HepG2 (cell line): ENCODE measurements around the gene ZNFX1. TPM values are rescaled to one million over a fixed set of nuclear protein-coding genes. Genes with fewer than 3 reads are reported as not detected.
A peak's percentile ranks its signal among the peaks of the same experiment; 100 is the strongest.

Experiments used
- ATAC-seq: fragments of 200-7000 bp; cut with Tn5 transposase; 3 replicates; pipeline ENCODE4 v1.9.1; 2020; ENCODE audit warnings: mild to moderate bottlenecking, moderate library complexity
- BruUV-seq: library from RNA; stranded (reverse); fragments of 400-500 nt; replicated peaks from 2 replicates; lab custom pipeline; 2021; lab: Mats Ljungman, UMichigan
- CTCF ChIA-PET: fragments of 300-600 bp; formaldehyde crosslinking; extraction: SDS; loops from one replicate; lab custom pipeline; 2021; ENCODE audit warnings: low total read pairs, inconsistent platforms, low intra/inter-chr PET ratio; lab: Yijun Ruan, JAX
- POLR2A ChIA-PET: fragments of 350-600 bp; sonication (Branson Sonifier 250); formaldehyde crosslinking; loops from one replicate; lab custom pipeline; 2020; ENCODE audit warnings: antibody characterized with exemption, inconsistent platforms; lab: Yijun Ruan, JAX
- DNase-seq: peaks from one replicate; pipeline ENCODE4 v3.0.0-alpha.2; 2015; ENCODE audit warnings: low spot score
- FAIRE-seq: peaks from 3 replicates; lab custom pipeline; 2011; peaks lifted over from hg19 to GRCh38; lab: Jason Lieb, UNC
- H2AFZ ChIP-seq: one replicate; pipeline ENCODE4 v1.6.1; 2011; ENCODE audit warnings: low read length, inconsistent platforms
- H3K27ac ChIP-seq: fragments of 300-600 bp; 3 replicates; pipeline ENCODE4 v1.8.0; 2011; ENCODE audit warnings: mixed run types, mild to moderate bottlenecking, mixed read lengths, low read length, inconsistent platforms; ENCODE audit not compliant: insufficient read depth; ENCODE audit errors: extremely low read length
- H3K27me3 ChIP-seq, 2 experiments: fragments of 200-600 bp in 1 of 2; 2 replicates in 1 of 2; 3 replicates in 1 of 2; pipeline versions ENCODE4 v1.6.0 to v1.8.0; 2011; ENCODE audit warnings: low read length in 2 of 2, mild to moderate bottlenecking in 2 of 2, moderate library complexity in 2 of 2, inconsistent platforms in 1 of 2; ENCODE audit not compliant: insufficient read depth in 2 of 2, control insufficient read depth in 1 of 2
- H3K36me3 ChIP-seq, 2 experiments: fragments of 200-600 bp in 1 of 2; replicated peaks in 1 of 2; 2 replicates in 1 of 2; 3 replicates in 1 of 2; pipeline versions ENCODE4 v1.5.1 to v1.8.0; 2011; ENCODE audit warnings: low read length in 2 of 2, inconsistent platforms in 1 of 2; ENCODE audit not compliant: insufficient read depth in 2 of 2, control insufficient read depth in 1 of 2
- H3K4me1 ChIP-seq: 2 replicates; pipeline ENCODE4 v1.5.1; 2012; ENCODE audit warnings: low read length, inconsistent platforms; ENCODE audit not compliant: insufficient read depth
- H3K4me2 ChIP-seq: 2 replicates; pipeline ENCODE4 v1.6.0; 2011; ENCODE audit warnings: low read depth, low read length, inconsistent platforms
- H3K4me3 ChIP-seq, 3 experiments: fragments of 200-600 bp in 1 of 3; sonication (generic), shearing (Covaris generic) in 1 of 3; replicated peaks in 1 of 3; 2 replicates each; pipeline ENCODE4 v1.5.1; 2011 to 2016; ENCODE audit warnings: low read length in 3 of 3, inconsistent platforms in 2 of 3, low read depth in 2 of 3, mild to moderate bottlenecking in 2 of 3, control low read depth in 1 of 3, mixed read lengths in 1 of 3; ENCODE audit not compliant: insufficient read depth in 1 of 3
- H3K79me2 ChIP-seq: one replicate; pipeline ENCODE4 v1.6.1; 2011; ENCODE audit warnings: low read length, inconsistent platforms; ENCODE audit not compliant: insufficient read depth
- H3K9ac ChIP-seq: 2 replicates; pipeline ENCODE4 v1.6.0; 2011; ENCODE audit warnings: mild to moderate bottlenecking, low read depth, low read length, inconsistent platforms; ENCODE audit not compliant: insufficient read depth
- H3K9me3 ChIP-seq: 2 replicates; pipeline ENCODE4 v1.5.1; 2012; ENCODE audit warnings: mild to moderate bottlenecking, low read length
- H4K20me1 ChIP-seq: 2 replicates; pipeline ENCODE4 v1.6.0; 2011; ENCODE audit warnings: inconsistent platforms, mild to moderate bottlenecking, low read length, moderate library complexity; ENCODE audit not compliant: insufficient read depth
- ATF4 ChIP-seq, 2 experiments: fragments of 450-650 bp in 1 of 2; sonication (generic) in 1 of 2; formaldehyde crosslinking; IDR thresholded peaks; 2 replicates each; pipeline versions ENCODE4 v1.5.0 to v1.8.0; 2020 to 2022; ENCODE audit warnings: mild to moderate bottlenecking in 1 of 2, missing genetic modification reagents in 1 of 2
- CREM ChIP-seq, 2 experiments: sonication (generic) in 1 of 2; formaldehyde crosslinking in 1 of 2; IDR thresholded peaks; 2 replicates each; pipeline versions ENCODE4 v1.4.0 to v1.6.1; 2016 to 2020; ENCODE audit warnings: antibody characterized with exemption in 1 of 2, mild to moderate bottlenecking in 1 of 2, missing genetic modification reagents in 1 of 2
- GATAD2A ChIP-seq: IDR thresholded peaks from 2 replicates; pipeline ENCODE4 v1.6.1; 2016
- NCOA5 ChIP-seq: sonication (generic); formaldehyde crosslinking; IDR thresholded peaks from 2 replicates; pipeline ENCODE4 v1.4.0; 2020; ENCODE audit warnings: missing genetic modification reagents
- PLSCR1 ChIP-seq: sonication (generic); formaldehyde crosslinking; IDR thresholded peaks from 2 replicates; pipeline ENCODE4 v1.5.0; 2020; ENCODE audit warnings: missing genetic modification reagents, mild to moderate bottlenecking, borderline replicate concordance
- POLR2A ChIP-seq, 2 experiments: IDR thresholded peaks; 2 replicates each; pipeline ENCODE4 v1.6.1; 2011; ENCODE audit warnings: low read depth in 2 of 2, low read length in 2 of 2, mild to moderate bottlenecking in 1 of 2, moderate library complexity in 1 of 2; ENCODE audit not compliant: insufficient read depth in 1 of 2
- POLR2AphosphoS2 ChIP-seq: IDR thresholded peaks from 2 replicates; pipeline ENCODE4 v1.6.1; 2011; ENCODE audit warnings: low read depth, low read length, improper control_type of control experiment
- POLR2AphosphoS5 ChIP-seq: IDR thresholded peaks from 2 replicates; pipeline ENCODE4 v1.6.1; 2012; ENCODE audit warnings: low read depth, low read length
- RBM22 ChIP-seq: fragments of 200-400 bp; formaldehyde crosslinking; optimal IDR thresholded peaks from 2 replicates; pipeline ENCODE3; 2017; ENCODE audit warnings: mild to moderate bottlenecking, low read length, moderate library complexity
- SRSF4 ChIP-seq: fragments of 200-400 bp; formaldehyde crosslinking; IDR thresholded peaks from one replicate; pipeline ENCODE4 v1.6.1; 2018; ENCODE audit warnings: mild to moderate bottlenecking, low read depth, low read length, moderate library complexity; ENCODE audit not compliant: poor library complexity, severe bottlenecking
- SSRP1 ChIP-seq: IDR thresholded peaks from 2 replicates; pipeline ENCODE4 v1.6.1; 2016; ENCODE audit warnings: control low read depth
- TCF7 ChIP-seq: sonication (generic); IDR thresholded peaks from 2 replicates; pipeline ENCODE4 v1.6.1; 2016; ENCODE audit warnings: antibody characterized with exemption, low read depth
- TP53 ChIP-seq: sonication (generic); formaldehyde crosslinking; conservative IDR thresholded peaks from 2 replicates; pipeline ENCODE4 v1.4.0; 2020; ENCODE audit warnings: missing genetic modification reagents
- ZC3H4 ChIP-seq: sonication (generic); formaldehyde crosslinking; IDR thresholded peaks from 2 replicates; pipeline ENCODE4 v1.4.0; 2020; ENCODE audit warnings: missing genetic modification reagents, borderline replicate concordance
- ZMYM4 ChIP-seq: sonication (generic); formaldehyde crosslinking; IDR thresholded peaks from 2 replicates; pipeline ENCODE4 v1.8.1; 2023; ENCODE audit warnings: mild to moderate bottlenecking, missing genetic modification reagents
- ZNF34 ChIP-seq: sonication (generic); formaldehyde crosslinking; IDR thresholded peaks from 2 replicates; pipeline ENCODE4 v1.4.0; 2020; ENCODE audit warnings: mild to moderate bottlenecking, missing genetic modification reagents, borderline replicate concordance
- ZNF770 ChIP-seq: sonication (generic); formaldehyde crosslinking; IDR thresholded peaks from 2 replicates; pipeline ENCODE4 v1.5.0; 2020; ENCODE audit warnings: mild to moderate bottlenecking, missing genetic modification reagents
- ZSCAN22 ChIP-seq: sonication (generic); formaldehyde crosslinking; IDR thresholded peaks from 2 replicates; pipeline ENCODE4 v1.4.0; 2020; ENCODE audit warnings: mild to moderate bottlenecking, missing genetic modification reagents
- WGBS: methylation state at CpG from one replicate; pipeline ENCODE4 v1.1.6; 2017; ENCODE audit warnings: low lambda C conversion rate; 5-methylcytosine and 5-hydroxymethylcytosine counted together
- in situ Hi-C: cut with HindIII; loops from 2 replicates; pipeline ENCODE4 v1.10.0; 2017; ENCODE audit warnings: low pct_unique_long_range_greater_than_20kb; ENCODE audit not compliant: extremely low pct_ligation_motif_present
- intact Hi-C: fragments of 100-400 bp; cut with micrococcal nuclease; formaldehyde crosslinking; loops from one replicate; pipeline ENCODE4 v1.10.0; 2022; ENCODE audit not compliant: unreplicated experiment
- polyA plus RNA-seq, 8 experiments: library from polyadenylated mRNA; depleted of rRNA in 3 of 8; stranded (reverse) in 7 of 8; unstranded in 1 of 8; fragments of >200 nt; fragmentation: Illumina TruSeq in 4 of 8; extraction: Trizol in 4 of 8; gene quantifications; 2 replicates each; pipeline versions ENCODE4 v1.2.1 to v1.2.3, GENCODE V29; 2011 to 2016; ENCODE audit warnings: low read depth in 4 of 8, missing spikeins in 1 of 8, mixed read lengths in 1 of 8; ENCODE audit not compliant: insufficient read depth in 1 of 8
- total RNA-seq, 5 experiments: library from RNA; depleted of rRNA; stranded (reverse); fragments of >200 nt; fragmentation: Illumina TruSeq; extraction: Trizol; gene quantifications; 2 replicates each; pipeline ENCODE4 v1.2.3, GENCODE V29; 2016; ENCODE audit warnings: low read depth in 1 of 5

Gene ZNFX1
- total and polyA plus RNA-seq, 2 of the 13 experiments (the other 11 are each of a cell fraction or from before 2014, with no cell fraction given) = 2.9 to 11.1 TPM

GRCh38 chr20:49288784-49289696, 11.2 kb upstream of the ZNFX1 start (continued):
- peak; percentile 63; the same call in 1 of the 2 replicates for TF ChIP-seq NCOA5 (CRISPR knock-in tag)

GRCh38 chr20:49288250-49288751, 10.4 kb upstream of the ZNFX1 start:
- FAIRE-seq (no peak), DNase-seq (no peak), ATAC-seq (no peak)
- ChIA-PET POLR2A (interaction anchor here (0.7 to 3.4 kb wide), 4 partner anchors 8 to 69 kb away, joined by 3 to 23 read pairs (median 4); partner anchors contain the start of genes DDX27 and ZNFX1), CTCF (no interaction called here)
- in situ Hi-C loops (no loop called here), intact Hi-C loops (no loop called here)
- Histone ChIP-seq H3K4me1 (peaks cover 54% of the 10 kb centered on the region), H3K4me3 (no peak overlapping the region), H3K27ac (peak overlapping the region; percentile 39), H3K79me2 (peaks cover 49% of the 10 kb centered on the region), H3K27me3 (no peaks in the 10 kb centered on the region), H3K9me3 (no peaks in the 10 kb centered on the region), H3K4me2 (no peak overlapping the region), H3K9ac (no peak overlapping the region), H4K20me1 (peaks cover 77% of the 10 kb centered on the region), H3K36me3 (peaks cover 47 to 76% of the 10 kb centered on the region in 2 experiments), H2AFZ (no peak overlapping the region)
- no TSS peak for BruUV-seq
- 96% methylated on average over 2 of the region's 2 CpGs for WGBS
- TF ChIP-seq TCF7 (no peak), POLR2AphosphoS5 (peak; percentile 56; the same call in 1 of the 2 replicates), SSRP1 (CRISPR knock-in tag) (peak; percentile 88; the same call in 1 of the 2 replicates), ZC3H4 (CRISPR knock-in tag) (peak; percentile 89), ZNF770 (CRISPR knock-in tag) (peak; percentile 13; the same call in 1 of the 2 replicates), GATAD2A (CRISPR knock-in tag) (0 out of 2 replicates have a peak, but pooled peaks have one; percentile 2), ATF4 (CRISPR knock-in tag; IDR thresholded peaks at IDR 0.05) (peak in 1 of 2 experiments; percentile 8; a peak in 2 of 4 replicates), CREM (IDR thresholded peaks at IDR 0.05) (0 out of 2 replicates have a peak, but pooled peaks have one; percentile 24), CREM (CRISPR knock-in tag; IDR thresholded peaks at IDR 0.05) (no peak), SRSF4 (peak; percentile 84), POLR2AphosphoS2 (peak; percentile 18; the same call in 1 of the 2 replicates), RBM22 (peak; percentile 96), ZNF34 (CRISPR knock-in tag) (no peak), TP53 (no peak), ZSCAN22 (CRISPR knock-in tag) (no peak), PLSCR1 (CRISPR knock-in tag) (0 out of 2 replicates have a peak, but pooled peaks have one; percentile 31), ZMYM4 (CRISPR knock-in tag) (no peak), POLR2A (IDR thresholded peaks at IDR 0.05; ENCODE audit: insufficient read depth in 1 of 2, low read depth in 2 of 2, low read length in 2 of 2) (peak in 1 of 2 experiments; percentile 83; a peak in 2 of 4 replicates)
